Gastroesophageal sphincter (tissue), 2 donors: ENCODE results near the gene ZNRF3.

Experiments
- POLR2A ChIP-seq, 2 donors: fragments of 450-650 bp; IDR thresholded peaks; one replicate each; pipeline ENCODE4 v1.6.1; 2017; ENCODE audit warnings: antibody characterized with exemption in 2 of 2, mild to moderate bottlenecking in 2 of 2, moderate library complexity in 1 of 2
- POLR2AphosphoS5 ChIP-seq: sonication (generic); formaldehyde crosslinking; IDR thresholded peaks from one replicate; pipeline ENCODE4 v1.6.1; 2017; ENCODE audit warnings: antibody characterized with exemption

GRCh38 chr22:28985581-28986290 is 102.4 kb downstream of the ZNRF3 start:
- no peak for TF ChIP-seq POLR2AphosphoS5
- no peak for TF ChIP-seq POLR2A (IDR thresholded peaks at IDR 0.05)
